ENCODE data around the gene BBS12. TPM values are rescaled to one million over a fixed set of nuclear protein-coding genes. Genes with fewer than 3 reads are reported as not detected.

The BBS12 gene
- 1 to 10 TPM; 3.2 to 5.7 (median 3.7) TPM for total RNA-seq

- DNase-seq (ENCODE audit: low spot score) (peak; percentile 99), ATAC-seq (ENCODE audit: low FRiP score) (peak; percentile 100)
- TF ChIP-seq CTCF (IDR thresholded peaks at IDR 0.05) = no peak
Measured at GRCh38 chr4:122732329-122733026, at the start of gene BBS12. BBS12 (plus strand) TSS chr4:122732704; CDS start chr4:122741893, 9,189 bp downstream.

- ATAC-seq (ENCODE audit: low FRiP score) (no peak), DNase-seq (ENCODE audit: low spot score) (no peak)
- no peak for TF ChIP-seq CTCF (IDR thresholded peaks at IDR 0.05)
Measured at GRCh38 chr4:122686691-122687090, 45.8 kb upstream of the BBS12 start.

GRCh38 chr4:122687531-122688061, 44.9 kb upstream of the BBS12 start:
- ATAC-seq (ENCODE audit: low FRiP score) (no peak), DNase-seq (ENCODE audit: low spot score) (no peak)
- no peak for TF ChIP-seq CTCF (IDR thresholded peaks at IDR 0.05)

- DNase-seq (ENCODE audit: low spot score) = no peak
- ATAC-seq (ENCODE audit: low FRiP score) = peak; percentile 35
Measured at GRCh38 chr4:122688529-122689140, 43.9 kb upstream of the BBS12 start.

GRCh38 chr4:122689972-122690371, 42.5 kb upstream of the BBS12 start:
- no peak for DNase-seq (ENCODE audit: low spot score)
- ATAC-seq (ENCODE audit: low FRiP score) = no peak
- TF ChIP-seq CTCF (IDR thresholded peaks at IDR 0.05) = no peak

More at GRCh38 chr4:122688529-122689140, 43.9 kb upstream of the BBS12 start:
- TF ChIP-seq CTCF (IDR thresholded peaks at IDR 0.05) = no peak

GRCh38 chr4:122691988-122692387, 40.5 kb upstream of the BBS12 start:
- no peak for TF ChIP-seq CTCF (IDR thresholded peaks at IDR 0.05)
- DNase-seq (ENCODE audit: low spot score) = no peak
- ATAC-seq (ENCODE audit: low FRiP score) = no peak

Data from omental fat pad (tissue), 4 donors.